HG03196 (cell line): Measurements from ENCODE around the gene PLB1.

Experiments used
- ATAC-seq: cut with Tn5 transposase; IDR thresholded peaks from one replicate; pipeline ENCODE4 v1.9.1; 2021; ENCODE audit not compliant: unreplicated experiment

PLB1 gene, protein sequence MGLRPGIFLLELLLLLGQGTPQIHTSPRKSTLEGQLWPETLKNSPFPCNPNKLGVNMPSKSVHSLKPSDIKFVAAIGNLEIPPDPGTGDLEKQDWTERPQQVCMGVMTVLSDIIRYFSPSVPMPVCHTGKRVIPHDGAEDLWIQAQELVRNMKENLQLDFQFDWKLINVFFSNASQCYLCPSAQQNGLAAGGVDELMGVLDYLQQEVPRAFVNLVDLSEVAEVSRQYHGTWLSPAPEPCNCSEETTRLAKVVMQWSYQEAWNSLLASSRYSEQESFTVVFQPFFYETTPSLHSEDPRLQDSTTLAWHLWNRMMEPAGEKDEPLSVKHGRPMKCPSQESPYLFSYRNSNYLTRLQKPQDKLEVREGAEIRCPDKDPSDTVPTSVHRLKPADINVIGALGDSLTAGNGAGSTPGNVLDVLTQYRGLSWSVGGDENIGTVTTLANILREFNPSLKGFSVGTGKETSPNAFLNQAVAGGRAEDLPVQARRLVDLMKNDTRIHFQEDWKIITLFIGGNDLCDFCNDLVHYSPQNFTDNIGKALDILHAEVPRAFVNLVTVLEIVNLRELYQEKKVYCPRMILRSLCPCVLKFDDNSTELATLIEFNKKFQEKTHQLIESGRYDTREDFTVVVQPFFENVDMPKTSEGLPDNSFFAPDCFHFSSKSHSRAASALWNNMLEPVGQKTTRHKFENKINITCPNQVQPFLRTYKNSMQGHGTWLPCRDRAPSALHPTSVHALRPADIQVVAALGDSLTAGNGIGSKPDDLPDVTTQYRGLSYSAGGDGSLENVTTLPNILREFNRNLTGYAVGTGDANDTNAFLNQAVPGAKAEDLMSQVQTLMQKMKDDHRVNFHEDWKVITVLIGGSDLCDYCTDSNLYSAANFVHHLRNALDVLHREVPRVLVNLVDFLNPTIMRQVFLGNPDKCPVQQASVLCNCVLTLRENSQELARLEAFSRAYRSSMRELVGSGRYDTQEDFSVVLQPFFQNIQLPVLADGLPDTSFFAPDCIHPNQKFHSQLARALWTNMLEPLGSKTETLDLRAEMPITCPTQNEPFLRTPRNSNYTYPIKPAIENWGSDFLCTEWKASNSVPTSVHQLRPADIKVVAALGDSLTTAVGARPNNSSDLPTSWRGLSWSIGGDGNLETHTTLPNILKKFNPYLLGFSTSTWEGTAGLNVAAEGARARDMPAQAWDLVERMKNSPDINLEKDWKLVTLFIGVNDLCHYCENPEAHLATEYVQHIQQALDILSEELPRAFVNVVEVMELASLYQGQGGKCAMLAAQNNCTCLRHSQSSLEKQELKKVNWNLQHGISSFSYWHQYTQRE (N-terminal part only)

DNA sequence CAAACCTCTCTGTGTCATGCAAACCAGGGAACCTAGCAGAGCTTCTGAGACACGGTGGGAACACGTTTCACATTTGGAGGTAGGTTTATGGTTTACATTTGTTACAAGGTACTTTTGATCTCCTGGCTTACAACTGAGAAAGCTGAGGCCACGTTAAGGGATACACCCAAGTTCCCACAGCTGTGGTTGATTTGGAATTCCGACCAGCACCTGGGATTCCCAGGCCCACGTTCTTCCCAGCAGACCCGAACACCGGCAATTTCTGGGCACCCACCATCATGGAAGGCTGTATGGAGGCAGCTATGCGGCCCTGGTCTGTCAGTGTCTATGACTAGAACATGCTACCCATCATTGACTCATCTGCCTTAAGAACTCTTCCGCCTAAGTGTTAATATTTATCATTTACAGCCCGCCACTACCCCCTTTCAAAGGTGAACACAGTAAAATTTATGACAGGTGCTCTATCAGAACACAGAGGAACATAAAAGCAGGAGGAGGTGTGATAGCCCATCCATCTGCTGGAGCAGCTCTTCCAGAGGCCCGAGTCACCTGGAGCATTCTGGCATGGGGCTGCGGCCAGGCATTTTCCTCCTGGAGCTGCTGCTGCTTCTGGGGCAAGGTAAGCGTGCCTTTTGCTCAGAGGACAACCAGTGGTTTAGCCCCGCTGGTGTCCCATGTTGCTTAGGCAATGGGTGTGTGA, at the start of gene PLB1:
Gene PLB1, plus strand, starts transcription at position 510 of the 700 bp plus-strand sequence. Its CDS starts 55 bp downstream, at position 565.
- ATAC-seq: no peak

GRCh38 chr2:28446531-28446930, 49.3 kb upstream of the PLB1 start:
- ATAC-seq: no peak

DNA sequence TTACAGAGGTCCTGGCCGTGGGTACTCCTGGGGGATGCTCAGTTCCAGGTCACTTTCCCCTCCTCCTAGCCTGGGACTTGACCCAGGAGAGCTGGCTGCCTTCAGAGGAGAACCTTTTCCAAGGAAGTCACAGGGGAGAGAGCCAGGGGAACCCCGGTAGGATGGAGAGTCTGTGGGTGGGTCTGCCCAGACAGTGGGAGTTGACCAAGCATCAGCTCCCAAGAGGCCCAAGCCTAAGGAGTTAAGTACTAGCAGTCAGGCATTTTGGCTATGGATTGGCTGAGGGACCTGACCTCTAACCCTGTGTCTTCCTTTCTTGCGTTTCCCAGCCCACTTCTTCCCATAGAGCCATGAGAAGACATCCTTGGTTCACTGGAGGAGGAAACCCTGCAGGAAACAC, 48.8 kb upstream of the PLB1 start:
- ATAC-seq: no peak

GRCh38 chr2:28447943-28448792, 47.7 kb upstream of the PLB1 start:
- ATAC-seq: no peak

DNA sequence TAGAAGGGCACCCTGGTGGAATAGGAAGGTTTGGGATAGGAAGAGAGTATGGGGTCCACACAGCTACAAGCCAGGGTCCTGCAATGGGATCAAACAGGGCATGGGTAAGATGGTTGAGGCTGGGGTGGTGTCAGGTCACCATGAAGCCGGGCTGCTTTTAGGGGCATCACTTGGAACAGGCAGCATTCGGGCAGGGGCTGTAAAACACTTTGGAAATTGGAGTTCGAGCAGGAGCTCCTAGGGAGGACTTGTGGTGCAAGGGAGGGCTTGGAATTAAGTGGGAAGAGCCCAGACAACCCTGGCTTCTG, 47.1 kb upstream of the PLB1 start:
- ATAC-seq: no peak

- no peak for ATAC-seq
Measured at GRCh38 chr2:28449126-28449487, 46.8 kb upstream of the PLB1 start.

DNA sequence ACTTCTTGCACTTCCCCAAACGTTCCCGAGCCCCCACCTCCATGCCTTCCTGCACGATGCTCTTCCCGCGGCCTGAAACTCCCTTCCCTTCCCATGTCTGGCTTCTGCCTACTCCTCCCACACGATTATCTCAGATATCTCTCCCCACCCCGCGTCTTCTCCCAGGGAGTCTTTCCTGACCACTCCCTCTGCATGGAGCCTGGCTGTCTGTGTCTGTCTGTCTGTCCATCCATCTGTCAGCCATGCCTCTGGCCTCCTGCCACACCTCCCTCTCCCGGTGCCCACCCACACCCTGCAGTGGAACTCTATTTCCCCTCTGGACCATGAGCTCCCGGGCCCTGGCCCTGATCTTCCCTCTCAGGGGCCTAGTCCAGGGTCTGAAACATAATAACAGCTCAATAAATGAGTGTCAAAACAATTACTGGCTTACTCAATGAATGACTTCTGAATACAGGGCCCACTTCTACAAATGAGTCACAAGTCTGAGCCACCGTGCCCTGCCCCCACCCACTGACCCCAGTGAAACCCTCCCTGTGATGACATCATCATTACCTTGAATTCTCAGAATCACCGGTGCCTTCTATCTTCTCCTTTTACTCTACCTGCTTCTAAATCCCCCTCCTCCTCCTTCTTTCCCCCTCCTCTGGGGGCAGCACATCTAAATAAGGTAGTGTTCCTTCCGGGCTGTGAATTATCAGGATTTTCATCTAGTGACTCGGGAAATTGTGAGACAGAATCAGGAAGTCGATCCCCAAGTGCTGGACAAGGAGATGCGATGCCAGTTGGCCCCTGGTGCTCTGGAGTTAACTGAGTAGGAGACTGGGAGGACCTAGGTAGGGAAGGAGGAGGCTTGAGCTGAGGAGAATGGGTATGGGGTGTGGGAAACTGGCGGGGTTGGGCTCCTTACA, 46.1 kb upstream of the PLB1 start:
- ATAC-seq: no peak

- no peak for ATAC-seq
Measured at GRCh38 chr2:28450901-28451565, 44.8 kb upstream of the PLB1 start.

- ATAC-seq: no peak
Measured at GRCh38 chr2:28451793-28452533, 43.9 kb upstream of the PLB1 start.

GRCh38 chr2:28452534-28453081, 43.3 kb upstream of the PLB1 start:
- no peak for ATAC-seq

GRCh38 chr2:28453396-28453795, 42.5 kb upstream of the PLB1 start:
- ATAC-seq: no peak

- ATAC-seq: no peak
Measured at GRCh38 chr2:28454016-28454930, 41.6 kb upstream of the PLB1 start.

DNA sequence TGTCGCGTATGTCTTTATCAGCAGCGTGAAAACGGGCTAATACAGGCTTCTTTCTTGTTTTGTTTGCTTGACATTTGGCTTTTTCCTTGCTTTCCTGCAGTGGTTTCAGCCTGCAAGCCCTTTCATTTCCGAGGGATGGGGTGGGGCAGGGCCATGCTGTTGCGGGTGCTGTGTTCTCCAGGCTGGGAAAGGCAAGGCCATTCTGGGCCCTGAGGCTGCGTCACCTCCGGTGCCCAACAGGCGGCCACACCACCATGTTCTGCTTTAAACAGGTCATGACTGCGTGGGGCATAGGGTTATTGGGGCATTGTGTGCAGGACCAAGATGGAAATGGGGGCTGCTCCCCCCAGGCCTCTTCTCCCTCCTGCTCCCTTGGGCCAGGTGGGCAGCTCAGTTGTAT, 38.6 kb upstream of the PLB1 start:
- ATAC-seq: no peak

DNA sequence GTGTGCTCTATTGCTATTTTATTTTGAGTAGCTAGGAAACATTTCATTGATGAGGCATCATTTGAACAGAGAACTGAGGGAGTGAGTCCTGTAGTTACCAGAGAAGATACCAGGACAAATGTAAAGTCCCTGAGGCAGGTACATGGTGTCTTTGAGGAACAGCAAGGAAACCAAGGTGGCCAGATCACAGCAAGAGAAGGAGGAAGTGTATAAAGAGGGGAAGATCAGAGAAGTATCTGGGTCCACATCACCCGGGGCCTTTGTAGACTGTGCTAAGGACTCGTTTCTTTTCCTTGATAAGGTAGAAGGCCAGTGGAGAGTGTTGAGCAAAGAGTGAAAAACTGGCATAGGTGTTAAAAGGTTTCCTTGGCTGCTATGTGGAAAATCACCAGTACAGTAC, 34.8 kb upstream of the PLB1 start:
- no peak for ATAC-seq

DNA sequence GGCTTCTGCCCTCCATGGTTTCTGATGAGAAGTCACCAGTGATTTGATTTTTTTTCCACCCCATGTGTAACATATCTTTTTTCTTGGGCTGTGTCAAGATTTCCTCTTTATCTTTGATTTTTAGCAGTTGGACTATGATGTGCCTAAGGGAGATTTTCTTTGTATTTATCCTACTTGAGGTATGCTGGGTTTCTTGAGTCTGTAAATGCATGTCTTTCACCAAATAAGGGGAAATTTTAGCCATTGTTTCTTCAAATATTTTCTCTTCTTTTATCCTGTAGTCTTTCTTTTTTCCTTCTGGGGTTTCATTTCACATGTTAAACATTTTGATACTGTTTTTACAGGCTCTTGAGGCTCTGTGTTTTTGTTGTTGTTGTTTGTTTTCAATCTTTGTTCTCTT, 33.7 kb upstream of the PLB1 start:
- ATAC-seq: no peak

- no peak for ATAC-seq
Measured at GRCh38 chr2:28463211-28463816, 32.5 kb upstream of the PLB1 start.
